ENCODE data around the gene RSBN1L.

Gene RSBN1L

GRCh38 chr7:77697535-77697831 lies 1.2 kb downstream of the RSBN1L start:
- Histone ChIP-seq H3K27me3 (ENCODE audit: insufficient read depth, low read depth) (no peaks in the 10 kb centered on the region), H4K20me1 (ENCODE audit: insufficient read depth) (peaks cover 32% of the 10 kb centered on the region), H2AFZ (ENCODE audit: low read depth) (peak overlapping the region; percentile 87; the same call in 1 of the 2 replicates)

GRCh38 chr7:77698042-77698625 lies 1.9 kb downstream of the RSBN1L start:
- Histone ChIP-seq H3K4me2 (peak overlapping the region; percentile 91), H2AFZ (ENCODE audit: low read depth) (no peak overlapping the region), H3K9ac (peak overlapping the region; percentile 96; the same call in 1 of the 2 replicates), H3K36me3 (ENCODE audit: insufficient read depth) (no peaks in the 10 kb centered on the region), H3K27me3 (ENCODE audit: insufficient read depth, low read depth) (no peaks in the 10 kb centered on the region), H3K4me3 (IDR thresholded peaks at IDR 0.05; ENCODE audit: insufficient read depth, low read depth, low read length) (no peak overlapping the region), H3K27ac (peak overlapping the region; percentile 91; the same call in 1 of the 2 replicates), H4K20me1 (ENCODE audit: insufficient read depth) (peaks cover 33% of the 10 kb centered on the region), H3K4me1 (ENCODE audit: low read depth, poor library complexity, severe bottlenecking) (peaks cover 45% of the 10 kb centered on the region), H3K79me2 (ENCODE audit: insufficient read depth, low read depth) (peaks cover 75% of the 10 kb centered on the region)
- no peak for TF ChIP-seq CTCF (conservative IDR thresholded peaks at IDR 0.05; ENCODE audit: low read depth, low read length)

More at GRCh38 chr7:77697535-77697831, 1.2 kb downstream of the RSBN1L start:
- Histone ChIP-seq H3K27ac (peak overlapping the region; percentile 91), H3K9ac (peak overlapping the region; percentile 96), H3K4me3 (IDR thresholded peaks at IDR 0.05; ENCODE audit: insufficient read depth, low read depth, low read length) (no peak overlapping the region), H3K79me2 (ENCODE audit: insufficient read depth, low read depth) (peaks cover 69% of the 10 kb centered on the region), H3K4me1 (ENCODE audit: low read depth, poor library complexity, severe bottlenecking) (peaks cover 45% of the 10 kb centered on the region), H3K36me3 (ENCODE audit: insufficient read depth) (no peaks in the 10 kb centered on the region), H3K4me2 (peak overlapping the region; percentile 91)
- TF ChIP-seq CTCF (conservative IDR thresholded peaks at IDR 0.05; ENCODE audit: low read depth, low read length), result no peak

- no peaks in the 10 kb centered on the region for H3K36me3 ChIP-seq (ENCODE audit: insufficient read depth)
- no peak overlapping the region for H3K27ac ChIP-seq
- peaks cover 38% of the 10 kb centered on the region for H3K4me1 ChIP-seq (ENCODE audit: low read depth, poor library complexity, severe bottlenecking)
- H4K20me1 ChIP-seq (ENCODE audit: insufficient read depth), result peaks cover 39% of the 10 kb centered on the region
- peak overlapping the region; percentile 91 for H3K4me2 ChIP-seq
- H3K79me2 ChIP-seq (ENCODE audit: insufficient read depth, low read depth), result peaks cover 84% of the 10 kb centered on the region
- no peak overlapping the region for H2AFZ ChIP-seq (ENCODE audit: low read depth)
- no peak for TF ChIP-seq CTCF (conservative IDR thresholded peaks at IDR 0.05; ENCODE audit: low read depth, low read length)
- H3K27me3 ChIP-seq (ENCODE audit: insufficient read depth, low read depth), result no peaks in the 10 kb centered on the region
- no peak overlapping the region for H3K4me3 ChIP-seq (IDR thresholded peaks at IDR 0.05; ENCODE audit: insufficient read depth, low read depth, low read length)
- no peak overlapping the region; the same call in 1 of the 2 replicates for H3K9ac ChIP-seq
These were observed 2.8 kb downstream of the RSBN1L start for GRCh38 chr7:77699056-77699455.

GRCh38 chr7:77702513-77702912 lies 6.3 kb downstream of the RSBN1L start:
- TF ChIP-seq CTCF (conservative IDR thresholded peaks at IDR 0.05; ENCODE audit: low read depth, low read length), result no peak
- H2AFZ ChIP-seq (ENCODE audit: low read depth), result no peak overlapping the region
- no peaks in the 10 kb centered on the region; the same call in 1 of the 2 replicates for H3K36me3 ChIP-seq (ENCODE audit: insufficient read depth)
- no peak overlapping the region for H3K4me3 ChIP-seq (IDR thresholded peaks at IDR 0.05; ENCODE audit: insufficient read depth, low read depth, low read length)
- peaks cover 44% of the 10 kb centered on the region for H4K20me1 ChIP-seq (ENCODE audit: insufficient read depth)
- H3K9ac ChIP-seq, result no peak overlapping the region
- peaks cover 27% of the 10 kb centered on the region for H3K4me1 ChIP-seq (ENCODE audit: low read depth, poor library complexity, severe bottlenecking)
- H3K27ac ChIP-seq, result no peak overlapping the region
- H3K27me3 ChIP-seq (ENCODE audit: insufficient read depth, low read depth), result no peaks in the 10 kb centered on the region
- H3K4me2 ChIP-seq, result no peak overlapping the region
- peaks cover 100% of the 10 kb centered on the region for H3K79me2 ChIP-seq (ENCODE audit: insufficient read depth, low read depth)

Data from KMS-11 (cell line).